K562 (cell line): ENCODE data around the gene BCAP31. TPM values are rescaled to one million over a fixed set of nuclear protein-coding genes. Genes with fewer than 3 reads are reported as not detected.

Experiments used
- CBX5 ChIP-seq: IDR thresholded peaks from 2 replicates; pipeline ENCODE4 v1.6.1; 2014; ENCODE audit warnings: low read depth, borderline replicate concordance
- CHD7 ChIP-seq: fragments of 200-600 bp; sonication (generic); IDR thresholded peaks from one replicate; pipeline ENCODE4 v1.6.1; 2012; ENCODE audit warnings: mild to moderate bottlenecking, low read depth, low read length, inconsistent platforms
- MXD1 ChIP-seq: fragments of 250-450 bp; sonication (Bioruptor Pico); IDR thresholded peaks from 2 replicates; pipeline ENCODE4 v1.8.0; 2021; ENCODE audit warnings: borderline replicate concordance, mild to moderate bottlenecking, moderate library complexity; ENCODE audit not compliant: poor library complexity, severe bottlenecking
- TAL1 ChIP-seq: fragments of 450-650 bp; IDR thresholded peaks from 2 replicates; pipeline ENCODE4 v1.6.1; 2016; ENCODE audit warnings: mild to moderate bottlenecking
- TCF7 ChIP-seq: sonication (generic); IDR thresholded peaks from 2 replicates; pipeline ENCODE4 v1.6.1; 2016; ENCODE audit warnings: antibody characterized with exemption, borderline replicate concordance
- polyA plus RNA-seq, 8 experiments: library from polyadenylated mRNA; depleted of rRNA in 4 of 8; stranded (reverse) in 5 of 8; unstranded in 3 of 8; fragments of >200 nt; fragmentation: Nextera tagmentation in 2 of 8; fragmentation: Illumina TruSeq in 1 of 8; extraction: Ambion mirVana in 2 of 8; extraction: Trizol in 1 of 8; gene quantifications; 2 replicates each; pipeline versions ENCODE4 v1.2.1 to v1.2.3, GENCODE V29; 2011 to 2014; ENCODE audit warnings: inconsistent platforms in 1 of 8, missing spikeins in 1 of 8
- total RNA-seq, 7 experiments: library from RNA; depleted of rRNA in 6 of 7; stranded (reverse); fragments of >200 nt in 6 of 7; fragmentation: Illumina TruSeq in 2 of 7; extraction: Trizol in 2 of 7; gene quantifications; 2 replicates each; pipeline versions ENCODE4 v1.2.1 to v1.2.3, GENCODE V29; 2011 to 2021; ENCODE audit warnings: low replicate concordance in 1 of 7
- TF ChIP-seq, protein P1 (sequence below): sonication (generic); formaldehyde crosslinking; IDR thresholded peaks from 2 replicates; pipeline ENCODE4 v1.8.0; 2022; ENCODE audit warnings: mild to moderate bottlenecking, missing genetic modification reagents
- TF ChIP-seq, protein P2 (sequence below): sonication (generic); formaldehyde crosslinking; IDR thresholded peaks from 2 replicates; pipeline ENCODE4 v1.8.0; 2023; ENCODE audit warnings: missing genetic modification reagents, mild to moderate bottlenecking, borderline replicate concordance

Gene BCAP31
- total and polyA plus RNA-seq, 9 of the 15 experiments (the other 6 are each of a cell fraction or from before 2014, with no cell fraction given), result 156 to 683 (median 188) TPM

GRCh38 chrX:153689654-153690465 is 34.3 kb downstream of the BCAP31 start (continued):
- TF ChIP-seq CHD7 (no peak), CBX5 (no peak), MXD1 (CRISPR knock-in tag) (no peak), TAL1 (peak; percentile 62), TCF7 (no peak)
- TF ChIP-seq, protein P1, sequence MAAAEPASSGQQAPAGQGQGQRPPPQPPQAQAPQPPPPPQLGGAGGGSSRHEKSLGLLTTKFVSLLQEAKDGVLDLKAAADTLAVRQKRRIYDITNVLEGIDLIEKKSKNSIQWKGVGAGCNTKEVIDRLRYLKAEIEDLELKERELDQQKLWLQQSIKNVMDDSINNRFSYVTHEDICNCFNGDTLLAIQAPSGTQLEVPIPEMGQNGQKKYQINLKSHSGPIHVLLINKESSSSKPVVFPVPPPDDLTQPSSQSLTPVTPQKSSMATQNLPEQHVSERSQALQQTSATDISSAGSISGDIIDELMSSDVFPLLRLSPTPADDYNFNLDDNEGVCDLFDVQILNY (CRISPR knock-in tag), result no peak
- TF ChIP-seq, protein P2, sequence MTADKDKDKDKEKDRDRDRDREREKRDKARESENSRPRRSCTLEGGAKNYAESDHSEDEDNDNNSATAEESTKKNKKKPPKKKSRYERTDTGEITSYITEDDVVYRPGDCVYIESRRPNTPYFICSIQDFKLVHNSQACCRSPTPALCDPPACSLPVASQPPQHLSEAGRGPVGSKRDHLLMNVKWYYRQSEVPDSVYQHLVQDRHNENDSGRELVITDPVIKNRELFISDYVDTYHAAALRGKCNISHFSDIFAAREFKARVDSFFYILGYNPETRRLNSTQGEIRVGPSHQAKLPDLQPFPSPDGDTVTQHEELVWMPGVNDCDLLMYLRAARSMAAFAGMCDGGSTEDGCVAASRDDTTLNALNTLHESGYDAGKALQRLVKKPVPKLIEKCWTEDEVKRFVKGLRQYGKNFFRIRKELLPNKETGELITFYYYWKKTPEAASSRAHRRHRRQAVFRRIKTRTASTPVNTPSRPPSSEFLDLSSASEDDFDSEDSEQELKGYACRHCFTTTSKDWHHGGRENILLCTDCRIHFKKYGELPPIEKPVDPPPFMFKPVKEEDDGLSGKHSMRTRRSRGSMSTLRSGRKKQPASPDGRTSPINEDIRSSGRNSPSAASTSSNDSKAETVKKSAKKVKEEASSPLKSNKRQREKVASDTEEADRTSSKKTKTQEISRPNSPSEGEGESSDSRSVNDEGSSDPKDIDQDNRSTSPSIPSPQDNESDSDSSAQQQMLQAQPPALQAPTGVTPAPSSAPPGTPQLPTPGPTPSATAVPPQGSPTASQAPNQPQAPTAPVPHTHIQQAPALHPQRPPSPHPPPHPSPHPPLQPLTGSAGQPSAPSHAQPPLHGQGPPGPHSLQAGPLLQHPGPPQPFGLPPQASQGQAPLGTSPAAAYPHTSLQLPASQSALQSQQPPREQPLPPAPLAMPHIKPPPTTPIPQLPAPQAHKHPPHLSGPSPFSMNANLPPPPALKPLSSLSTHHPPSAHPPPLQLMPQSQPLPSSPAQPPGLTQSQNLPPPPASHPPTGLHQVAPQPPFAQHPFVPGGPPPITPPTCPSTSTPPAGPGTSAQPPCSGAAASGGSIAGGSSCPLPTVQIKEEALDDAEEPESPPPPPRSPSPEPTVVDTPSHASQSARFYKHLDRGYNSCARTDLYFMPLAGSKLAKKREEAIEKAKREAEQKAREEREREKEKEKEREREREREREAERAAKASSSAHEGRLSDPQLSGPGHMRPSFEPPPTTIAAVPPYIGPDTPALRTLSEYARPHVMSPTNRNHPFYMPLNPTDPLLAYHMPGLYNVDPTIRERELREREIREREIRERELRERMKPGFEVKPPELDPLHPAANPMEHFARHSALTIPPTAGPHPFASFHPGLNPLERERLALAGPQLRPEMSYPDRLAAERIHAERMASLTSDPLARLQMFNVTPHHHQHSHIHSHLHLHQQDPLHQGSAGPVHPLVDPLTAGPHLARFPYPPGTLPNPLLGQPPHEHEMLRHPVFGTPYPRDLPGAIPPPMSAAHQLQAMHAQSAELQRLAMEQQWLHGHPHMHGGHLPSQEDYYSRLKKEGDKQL (CRISPR knock-in tag), result no peak
